ENCODE results near the gene MYOCD. TPM values are rescaled to one million over a fixed set of nuclear protein-coding genes. Genes with fewer than 3 reads are reported as not detected.

MYOCD gene
- total and polyA plus RNA-seq, 8 donors: 3.3 to 14.9 (median 10.8) TPM

DNA sequence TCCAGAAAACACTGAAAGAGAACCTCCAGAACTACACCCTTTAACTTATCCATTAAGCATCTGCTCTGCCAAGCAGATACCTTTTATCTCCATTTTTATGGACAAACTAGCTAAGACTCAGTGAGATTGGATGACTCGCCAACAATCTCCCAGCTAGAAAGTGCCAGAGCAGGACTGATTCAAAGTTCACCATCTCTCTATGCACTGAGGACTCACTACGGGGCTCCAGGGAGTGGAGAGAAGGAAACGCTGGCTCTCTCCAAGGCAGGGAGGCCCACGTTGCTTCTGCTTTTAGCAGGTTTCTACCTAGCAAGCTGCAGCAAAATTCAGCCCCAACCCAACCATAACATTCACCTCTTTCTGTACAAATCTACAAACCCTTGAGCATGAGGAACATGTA, 70.8 kb downstream of the MYOCD start:
- Histone ChIP-seq H3K9me3 (no peaks in the 10 kb centered on the region), H3K4me1 (no peaks in the 10 kb centered on the region), H3K27ac (no peak overlapping the region), H3K27me3 (no peaks in the 10 kb centered on the region), H3K36me3 (no peaks in the 10 kb centered on the region), H3K4me3 (no peak overlapping the region)
- ATAC-seq (no peak), DNase-seq (no peak)
- intact Hi-C loops (cut with DNase I): no loop called here
- TF ChIP-seq, protein P1, sequence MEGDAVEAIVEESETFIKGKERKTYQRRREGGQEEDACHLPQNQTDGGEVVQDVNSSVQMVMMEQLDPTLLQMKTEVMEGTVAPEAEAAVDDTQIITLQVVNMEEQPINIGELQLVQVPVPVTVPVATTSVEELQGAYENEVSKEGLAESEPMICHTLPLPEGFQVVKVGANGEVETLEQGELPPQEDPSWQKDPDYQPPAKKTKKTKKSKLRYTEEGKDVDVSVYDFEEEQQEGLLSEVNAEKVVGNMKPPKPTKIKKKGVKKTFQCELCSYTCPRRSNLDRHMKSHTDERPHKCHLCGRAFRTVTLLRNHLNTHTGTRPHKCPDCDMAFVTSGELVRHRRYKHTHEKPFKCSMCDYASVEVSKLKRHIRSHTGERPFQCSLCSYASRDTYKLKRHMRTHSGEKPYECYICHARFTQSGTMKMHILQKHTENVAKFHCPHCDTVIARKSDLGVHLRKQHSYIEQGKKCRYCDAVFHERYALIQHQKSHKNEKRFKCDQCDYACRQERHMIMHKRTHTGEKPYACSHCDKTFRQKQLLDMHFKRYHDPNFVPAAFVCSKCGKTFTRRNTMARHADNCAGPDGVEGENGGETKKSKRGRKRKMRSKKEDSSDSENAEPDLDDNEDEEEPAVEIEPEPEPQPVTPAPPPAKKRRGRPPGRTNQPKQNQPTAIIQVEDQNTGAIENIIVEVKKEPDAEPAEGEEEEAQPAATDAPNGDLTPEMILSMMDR (IDR thresholded peaks at IDR 0.05): no peak

DNA sequence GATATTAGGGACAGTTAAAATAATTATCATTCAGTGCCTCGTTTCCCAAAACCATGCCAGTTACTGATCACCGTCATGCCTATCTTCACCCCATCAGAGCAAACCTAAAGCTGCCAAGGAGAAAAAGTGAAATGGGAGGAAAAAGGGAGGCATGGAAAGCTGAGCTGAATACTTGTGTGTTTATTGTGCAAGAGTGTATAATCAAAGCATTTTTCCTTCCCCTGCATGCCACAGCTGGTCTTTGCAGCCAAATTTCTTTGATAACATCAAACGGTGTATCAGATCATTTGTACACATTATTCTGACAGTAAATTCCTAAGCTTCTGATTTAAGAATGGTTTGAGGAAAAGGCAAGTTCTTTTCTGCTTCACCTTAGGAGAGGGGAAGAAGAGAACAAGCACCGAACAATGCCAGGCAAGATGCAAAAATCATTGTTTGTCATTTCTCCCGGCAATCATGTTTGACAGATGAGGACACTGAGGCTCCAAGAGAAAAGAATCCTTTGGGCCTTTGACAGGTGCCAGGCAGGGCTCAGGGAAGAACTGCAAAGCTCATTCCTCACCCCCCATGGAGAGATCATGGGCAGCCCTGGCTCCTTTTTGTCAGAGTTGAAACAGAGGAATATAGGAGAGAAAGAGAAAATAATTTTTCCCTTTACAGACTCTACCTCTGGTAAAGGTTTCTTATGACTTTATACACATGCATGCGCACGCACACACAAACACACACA, 72.2 kb downstream of the MYOCD start:
- Histone ChIP-seq H3K36me3 (no peaks in the 10 kb centered on the region), H3K9me3 (no peaks in the 10 kb centered on the region), H3K27me3 (no peaks in the 10 kb centered on the region), H3K4me1 (peaks cover 4% of the 10 kb centered on the region in 2 donors), H3K4me3 (no peak overlapping the region), H3K27ac (no peak overlapping the region)
- DNase-seq (no peak), ATAC-seq (no peak)
- intact Hi-C loops (cut with DNase I): no loop called here
- TF ChIP-seq, protein P1 (IDR thresholded peaks at IDR 0.05): no peak

DNA sequence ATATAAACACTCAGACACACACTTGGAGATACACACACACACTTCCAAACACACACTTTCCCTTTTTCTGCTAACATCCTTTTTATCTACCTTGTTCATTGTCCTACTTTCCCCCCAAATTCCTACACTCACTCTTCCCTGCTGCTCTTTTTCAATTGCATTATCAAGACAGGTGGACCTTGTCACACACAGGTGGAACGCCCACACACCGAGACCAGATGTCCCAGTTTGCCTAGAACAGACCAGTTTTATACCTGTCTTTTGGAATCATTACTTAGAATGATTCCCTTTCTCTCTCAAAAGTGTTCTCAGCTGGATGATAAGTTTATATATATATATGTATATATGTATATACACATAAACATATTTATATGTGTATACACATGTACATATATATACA, 72.9 kb downstream of the MYOCD start:
- TF ChIP-seq, protein P1 (IDR thresholded peaks at IDR 0.05): no peak
- Histone ChIP-seq H3K9me3 (no peaks in the 10 kb centered on the region), H3K36me3 (no peaks in the 10 kb centered on the region), H3K27ac (no peak overlapping the region), H3K4me3 (no peak overlapping the region), H3K27me3 (no peaks in the 10 kb centered on the region), H3K4me1 (peaks cover 4% of the 10 kb centered on the region in 2 donors)
- DNase-seq (no peak), ATAC-seq (no peak)
- intact Hi-C loops (cut with DNase I): no loop called here

DNA sequence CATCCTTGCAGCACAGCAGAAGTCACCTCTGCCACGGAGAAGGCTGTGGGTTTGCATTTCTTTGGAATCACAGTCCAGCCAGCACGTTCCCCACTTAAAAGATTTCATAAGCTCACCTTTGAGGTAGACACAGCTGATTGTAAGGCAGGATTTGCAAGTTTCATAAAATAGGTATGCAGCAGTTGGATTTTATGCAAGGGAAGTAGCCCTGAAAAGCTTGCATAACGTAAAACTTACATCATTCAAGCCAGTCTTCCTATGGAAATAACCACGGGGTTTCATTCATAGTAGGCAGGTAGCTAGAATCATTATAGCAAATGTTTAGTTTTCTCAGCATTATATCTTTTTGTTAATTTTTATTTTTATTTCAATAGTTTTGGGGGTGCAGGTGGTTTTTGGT, 73.8 kb downstream of the MYOCD start:
- H3K27ac ChIP-seq: no peak overlapping the region
- peaks cover 4% of the 10 kb centered on the region in 2 donors for H3K4me1 ChIP-seq
- ATAC-seq: no peak
- H3K4me3 ChIP-seq: no peak overlapping the region
- no peaks in the 10 kb centered on the region for H3K27me3 ChIP-seq
- TF ChIP-seq, protein P1 (IDR thresholded peaks at IDR 0.05): no peak
- no peak for DNase-seq
- no peaks in the 10 kb centered on the region for H3K9me3 ChIP-seq
- intact Hi-C loops (cut with DNase I): no loop called here
- no peaks in the 10 kb centered on the region for H3K36me3 ChIP-seq

DNA sequence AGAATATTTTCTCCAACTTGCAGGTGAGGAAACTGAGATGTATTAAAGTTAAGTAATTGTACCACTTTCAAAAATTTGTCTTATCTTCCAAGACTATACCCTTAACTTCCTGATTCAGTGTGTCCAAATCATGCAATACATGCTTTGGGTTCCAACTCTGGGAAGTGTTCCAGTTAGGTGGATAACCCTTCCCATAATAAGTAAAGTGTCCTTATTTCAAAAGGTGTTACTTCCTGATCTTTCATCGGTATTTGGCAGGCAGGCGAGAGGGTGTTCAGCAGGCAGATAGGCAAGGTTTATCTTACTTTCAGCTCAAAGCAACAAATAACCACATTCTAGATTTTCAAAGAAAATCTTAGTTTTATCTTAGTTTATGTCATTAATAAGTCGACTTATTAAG, 77.4 kb downstream of the MYOCD start:
- TF ChIP-seq, protein P1 (IDR thresholded peaks at IDR 0.05): no peak
- intact Hi-C loops (cut with DNase I): no loop called here
- Histone ChIP-seq H3K27ac (no peak overlapping the region), H3K4me1 (peaks cover 4% of the 10 kb centered on the region in 2 donors), H3K27me3 (no peaks in the 10 kb centered on the region), H3K36me3 (no peaks in the 10 kb centered on the region), H3K9me3 (no peaks in the 10 kb centered on the region), H3K4me3 (no peak overlapping the region)
- peak; percentile 64 for ATAC-seq
- no peak for DNase-seq
